Chondrocyte (in vitro differentiated cells): ENCODE data around the gene MGARP. TPM values are rescaled to one million over a fixed set of nuclear protein-coding genes. Genes with fewer than 3 reads are reported as not detected.

Experiments used
- DNase-seq: peaks from one replicate; pipeline ENCODE4 v3.0.0; 2021; ENCODE audit warnings: mixed read lengths, low spot score
- H3K27ac Mint-ChIP-seq: one replicate; pipeline ENCODE4 v1.8.0; 2021; ENCODE audit warnings: mild to moderate bottlenecking, moderate library complexity, mixed read lengths; ENCODE audit not compliant: unreplicated experiment
- H3K27me3 Mint-ChIP-seq: 2 replicates; pipeline ENCODE4 v1.8.0; 2021; ENCODE audit warnings: low read depth, mixed read lengths
- H3K36me3 Mint-ChIP-seq: 2 replicates; pipeline ENCODE4 v1.8.0; 2021; ENCODE audit warnings: low read depth, mixed read lengths
- H3K4me1 Mint-ChIP-seq: 2 replicates; pipeline ENCODE4 v1.8.0; 2021; ENCODE audit warnings: low read depth, mild to moderate bottlenecking, mixed read lengths
- H3K4me3 Mint-ChIP-seq: one replicate; pipeline ENCODE4 v1.8.0; 2021; ENCODE audit warnings: mild to moderate bottlenecking, moderate library complexity, mixed read lengths; ENCODE audit not compliant: unreplicated experiment
- H3K9me3 Mint-ChIP-seq: 2 replicates; pipeline ENCODE4 v1.8.0; 2021; ENCODE audit warnings: low read depth, mixed read lengths
- CTCF ChIP-seq: fragments of 200-600 bp; sonication (generic); IDR thresholded peaks from 2 replicates; pipeline ENCODE4 v1.5.0; 2021; ENCODE audit warnings: antibody characterized with exemption, mild to moderate bottlenecking, moderate library complexity
- total RNA-seq: library from RNA; stranded (reverse); gene quantifications from 3 replicates; pipeline ENCODE4 v1.2.1, GENCODE V29; 2021

MGARP gene
- total RNA-seq, 1 donor from 2014 or later, result 3.5 TPM

GRCh38 chr4:139253046-139253445, 27.0 kb downstream of the MGARP start:
- DNase-seq, result no peak
- Mint-ChIP-seq H3K27ac (no peak overlapping the region), H3K9me3 (no peaks in the 10 kb centered on the region), H3K4me1 (peaks cover 24% of the 10 kb centered on the region), H3K36me3 (no peaks in the 10 kb centered on the region), H3K27me3 (no peaks in the 10 kb centered on the region), H3K4me3 (no peak overlapping the region)
- TF ChIP-seq CTCF, result no peak

- Mint-ChIP-seq H3K9me3 (no peaks in the 10 kb centered on the region), H3K27me3 (no peaks in the 10 kb centered on the region), H3K4me1 (peaks cover 43% of the 10 kb centered on the region), H3K27ac (no peak overlapping the region), H3K36me3 (no peaks in the 10 kb centered on the region), H3K4me3 (no peak overlapping the region)
- no peak for DNase-seq
- no peak for TF ChIP-seq CTCF
Observed at GRCh38 chr4:139247700-139248238, 32.3 kb downstream of the MGARP start.

GRCh38 chr4:139247241-139247640, 32.8 kb downstream of the MGARP start:
- no peak for DNase-seq
- Mint-ChIP-seq H3K9me3 (no peaks in the 10 kb centered on the region), H3K27ac (peak overlapping the region; percentile 17), H3K4me1 (peaks cover 48% of the 10 kb centered on the region), H3K36me3 (no peaks in the 10 kb centered on the region), H3K27me3 (no peaks in the 10 kb centered on the region), H3K4me3 (no peak overlapping the region)
- TF ChIP-seq CTCF, result no peak

- DNase-seq, result no peak
- Mint-ChIP-seq H3K4me1 (peaks cover 59% of the 10 kb centered on the region), H3K9me3 (no peaks in the 10 kb centered on the region), H3K27me3 (no peaks in the 10 kb centered on the region), H3K27ac (peak overlapping the region; percentile 91), H3K36me3 (no peaks in the 10 kb centered on the region), H3K4me3 (no peak overlapping the region)
- no peak for TF ChIP-seq CTCF
Observed at GRCh38 chr4:139246166-139246565, 33.9 kb downstream of the MGARP start.

GRCh38 chr4:139245590-139245989, 34.4 kb downstream of the MGARP start:
- Mint-ChIP-seq H3K9me3 (no peaks in the 10 kb centered on the region), H3K4me3 (no peak overlapping the region), H3K36me3 (no peaks in the 10 kb centered on the region), H3K4me1 (peaks cover 62% of the 10 kb centered on the region), H3K27ac (peak overlapping the region; percentile 91), H3K27me3 (no peaks in the 10 kb centered on the region)
- DNase-seq, result no peak
- no peak for TF ChIP-seq CTCF
